ENCODE results near the gene MYRFL.

MYRFL gene

GRCh38 chr12:69904777-69905176 lies 79.8 kb downstream of the MYRFL start:
- DNase-seq (ENCODE audit: insufficient read length, low spot score), result no peak
- TF ChIP-seq POLR2A (IDR thresholded peaks at IDR 0.05; ENCODE audit: low read depth, low read length), result no peak
- FAIRE-seq, result no peak

- no peak for TF ChIP-seq POLR2AphosphoS5 (IDR thresholded peaks at IDR 0.05; ENCODE audit: low read depth, low read length)
- no peak for TF ChIP-seq PAX5 (IDR thresholded peaks at IDR 0.05; ENCODE audit: insufficient read depth, low read length, severe bottlenecking)
- no peak for TF ChIP-seq POLR2A (IDR thresholded peaks at IDR 0.05; ENCODE audit: low read depth, low read length)
- DNase-seq (ENCODE audit: insufficient read length, low spot score) (no peak), FAIRE-seq (no peak)
Measured at GRCh38 chr12:69905801-69906200, 80.8 kb downstream of the MYRFL start.

- no peak for TF ChIP-seq TAF1 (IDR thresholded peaks at IDR 0.05; ENCODE audit: low read depth, low read length)
- no peak for TF ChIP-seq SPI1 (IDR thresholded peaks at IDR 0.05; ENCODE audit: low read depth, low read length)
- TF ChIP-seq POLR2AphosphoS5 (IDR thresholded peaks at IDR 0.05; ENCODE audit: low read depth, low read length), result no peak
- no peak for TF ChIP-seq PAX5 (IDR thresholded peaks at IDR 0.05; ENCODE audit: insufficient read depth, low read length, severe bottlenecking)
- TF ChIP-seq POLR2A (IDR thresholded peaks at IDR 0.05; ENCODE audit: low read depth, low read length), result no peak
- no peak; the same call in 1 of the 2 replicates for TF ChIP-seq POU2F2 (IDR thresholded peaks at IDR 0.05; ENCODE audit: low read depth, low read length)
- no peak for DNase-seq (ENCODE audit: insufficient read length, low spot score)
- FAIRE-seq, result peak; percentile 87
Measured at GRCh38 chr12:69906411-69907216, 81.6 kb downstream of the MYRFL start.

GRCh38 chr12:69908203-69908602 lies 83.2 kb downstream of the MYRFL start:
- FAIRE-seq, result no peak
- no peak for DNase-seq (ENCODE audit: insufficient read length, low spot score)
- TF ChIP-seq TAF1 (IDR thresholded peaks at IDR 0.05; ENCODE audit: low read depth, low read length) (no peak), POLR2A (IDR thresholded peaks at IDR 0.05; ENCODE audit: low read depth, low read length) (no peak), SPI1 (IDR thresholded peaks at IDR 0.05; ENCODE audit: low read depth, low read length) (no peak), POLR2AphosphoS5 (IDR thresholded peaks at IDR 0.05; ENCODE audit: low read depth, low read length) (no peak), PAX5 (IDR thresholded peaks at IDR 0.05; ENCODE audit: insufficient read depth, low read length, severe bottlenecking) (no peak), POU2F2 (IDR thresholded peaks at IDR 0.05; ENCODE audit: low read depth, low read length) (no peak)

GRCh38 chr12:69910694-69911093 lies 85.7 kb downstream of the MYRFL start:
- DNase-seq (ENCODE audit: insufficient read length, low spot score) (no peak), FAIRE-seq (no peak)
- TF ChIP-seq PAX5 (IDR thresholded peaks at IDR 0.05; ENCODE audit: insufficient read depth, low read length, severe bottlenecking), result no peak
- TF ChIP-seq POLR2AphosphoS5 (IDR thresholded peaks at IDR 0.05; ENCODE audit: low read depth, low read length), result no peak
- no peak for TF ChIP-seq POLR2A (IDR thresholded peaks at IDR 0.05; ENCODE audit: low read depth, low read length)
- TF ChIP-seq SPI1 (IDR thresholded peaks at IDR 0.05; ENCODE audit: low read depth, low read length), result no peak
- no peak for TF ChIP-seq TAF1 (IDR thresholded peaks at IDR 0.05; ENCODE audit: low read depth, low read length)
- TF ChIP-seq POU2F2 (IDR thresholded peaks at IDR 0.05; ENCODE audit: low read depth, low read length), result no peak

GRCh38 chr12:69913526-69913925 lies 88.5 kb downstream of the MYRFL start:
- TF ChIP-seq POLR2A (IDR thresholded peaks at IDR 0.05; ENCODE audit: low read depth, low read length) (no peak), SPI1 (IDR thresholded peaks at IDR 0.05; ENCODE audit: low read depth, low read length) (no peak)
- DNase-seq (ENCODE audit: insufficient read length, low spot score) (no peak), FAIRE-seq (no peak)

GRCh38 chr12:69915964-69916363 lies 90.9 kb downstream of the MYRFL start:
- FAIRE-seq (no peak), DNase-seq (ENCODE audit: insufficient read length, low spot score) (no peak)
- TF ChIP-seq SPI1 (IDR thresholded peaks at IDR 0.05; ENCODE audit: low read depth, low read length) (no peak), POU2F2 (IDR thresholded peaks at IDR 0.05; ENCODE audit: low read depth, low read length) (no peak), POLR2A (IDR thresholded peaks at IDR 0.05; ENCODE audit: low read depth, low read length) (no peak), TAF1 (IDR thresholded peaks at IDR 0.05; ENCODE audit: low read depth, low read length) (no peak), POLR2AphosphoS5 (IDR thresholded peaks at IDR 0.05; ENCODE audit: low read depth, low read length) (no peak), PAX5 (IDR thresholded peaks at IDR 0.05; ENCODE audit: insufficient read depth, low read length, severe bottlenecking) (no peak)

- DNase-seq (ENCODE audit: insufficient read length, low spot score) (no peak), FAIRE-seq (no peak)
- TF ChIP-seq POLR2A (IDR thresholded peaks at IDR 0.05; ENCODE audit: low read depth, low read length), result no peak
- no peak for TF ChIP-seq TAF1 (IDR thresholded peaks at IDR 0.05; ENCODE audit: low read depth, low read length)
Measured at GRCh38 chr12:69916544-69917235, 91.7 kb downstream of the MYRFL start.

GRCh38 chr12:69918287-69918686 lies 93.3 kb downstream of the MYRFL start:
- FAIRE-seq, result no peak

GRCh38 chr12:69919495-69919894 lies 94.5 kb downstream of the MYRFL start:
- FAIRE-seq (no peak), DNase-seq (ENCODE audit: insufficient read length, low spot score) (no peak)
- TF ChIP-seq SPI1 (IDR thresholded peaks at IDR 0.05; ENCODE audit: low read depth, low read length) (no peak), POU2F2 (IDR thresholded peaks at IDR 0.05; ENCODE audit: low read depth, low read length) (no peak), PAX5 (IDR thresholded peaks at IDR 0.05; ENCODE audit: insufficient read depth, low read length, severe bottlenecking) (no peak), POLR2A (IDR thresholded peaks at IDR 0.05; ENCODE audit: low read depth, low read length) (no peak), TAF1 (IDR thresholded peaks at IDR 0.05; ENCODE audit: low read depth, low read length) (no peak), POLR2AphosphoS5 (IDR thresholded peaks at IDR 0.05; ENCODE audit: low read depth, low read length) (no peak)

More at GRCh38 chr12:69918287-69918686, 93.3 kb downstream of the MYRFL start:
- no peak for DNase-seq (ENCODE audit: insufficient read length, low spot score)
- no peak for TF ChIP-seq POLR2AphosphoS5 (IDR thresholded peaks at IDR 0.05; ENCODE audit: low read depth, low read length)

Measured in GM12891 (cell line).